Spinal cord (tissue), 10 donors: ENCODE measurements around the gene USP48. TPM values are rescaled to one million over a fixed set of nuclear protein-coding genes. Genes with fewer than 3 reads are reported as not detected.

ENCODE experiments used
- DNase-seq, 6 donors: peaks; one replicate each; pipeline versions ENCODE4 v3.0.0 to v3.0.0-alpha.2; 2013 to 2015; ENCODE audit warnings: low spot score in 6 of 6, low read depth in 4 of 6
- H3K27ac ChIP-seq: one replicate; pipeline ENCODE4 v1.5.1; 2013; ENCODE audit warnings: low read depth, low read length, control low read depth
- H3K27me3 ChIP-seq: one replicate; pipeline ENCODE4 v1.6.1; 2013; ENCODE audit warnings: low read length; ENCODE audit not compliant: control insufficient read depth, insufficient read depth
- H3K36me3 ChIP-seq: one replicate; pipeline ENCODE4 v1.6.1; 2013; ENCODE audit warnings: low read length; ENCODE audit not compliant: control insufficient read depth, insufficient read depth
- H3K4me1 ChIP-seq: one replicate; pipeline ENCODE4 v1.6.1; 2013; ENCODE audit warnings: low read length; ENCODE audit not compliant: control insufficient read depth, insufficient read depth
- H3K4me3 ChIP-seq: one replicate; pipeline ENCODE4 v1.5.1; 2013; ENCODE audit warnings: low read depth, low read length, control low read depth
- H3K9me3 ChIP-seq: one replicate; pipeline ENCODE4 v1.6.1; 2013; ENCODE audit warnings: low read length; ENCODE audit not compliant: control insufficient read depth, insufficient read depth
- WGBS: methylation state at CpG from one replicate; pipeline ENCODE4 v1.1.5; 2013; ENCODE audit warnings: missing lambda C conversion rate; ENCODE audit not compliant: insufficient coverage; 5-methylcytosine and 5-hydroxymethylcytosine counted together
- polyA plus RNA-seq, 2 donors: library from polyadenylated mRNA; unstranded; fragments of 120-200 nt; gene quantifications; one replicate each; pipeline ENCODE4 v1.2.1, GENCODE V29; 2013; ENCODE audit not compliant: insufficient read length in 2 of 2
- total RNA-seq, 2 donors: library from RNA; depleted of rRNA in 1 of 2; stranded (reverse); fragments of 120-200 nt in 1 of 2; fragments of >200 nt in 1 of 2; gene quantifications; one replicate each; pipeline versions ENCODE4 v1.2.3 to v1.2.4, GENCODE V29; 2013 to 2014
- donor health status: healthy.

USP48 gene
- total and polyA plus RNA-seq, 4 donors, result 41.0 to 76.3 (median 61.9) TPM

- Histone ChIP-seq H3K9me3 (no peaks in the 10 kb centered on the region), H3K27ac (no peak overlapping the region), H3K4me1 (no peaks in the 10 kb centered on the region), H3K27me3 (no peaks in the 10 kb centered on the region), H3K36me3 (peaks cover 62% of the 10 kb centered on the region), H3K4me3 (no peak overlapping the region)
- no peak for DNase-seq
- 100% methylated on average over 2 of the region's 2 CpGs for WGBS
Observed at GRCh38 chr1:21824926-21825325, 42.0 kb upstream of the USP48 start.

DNA sequence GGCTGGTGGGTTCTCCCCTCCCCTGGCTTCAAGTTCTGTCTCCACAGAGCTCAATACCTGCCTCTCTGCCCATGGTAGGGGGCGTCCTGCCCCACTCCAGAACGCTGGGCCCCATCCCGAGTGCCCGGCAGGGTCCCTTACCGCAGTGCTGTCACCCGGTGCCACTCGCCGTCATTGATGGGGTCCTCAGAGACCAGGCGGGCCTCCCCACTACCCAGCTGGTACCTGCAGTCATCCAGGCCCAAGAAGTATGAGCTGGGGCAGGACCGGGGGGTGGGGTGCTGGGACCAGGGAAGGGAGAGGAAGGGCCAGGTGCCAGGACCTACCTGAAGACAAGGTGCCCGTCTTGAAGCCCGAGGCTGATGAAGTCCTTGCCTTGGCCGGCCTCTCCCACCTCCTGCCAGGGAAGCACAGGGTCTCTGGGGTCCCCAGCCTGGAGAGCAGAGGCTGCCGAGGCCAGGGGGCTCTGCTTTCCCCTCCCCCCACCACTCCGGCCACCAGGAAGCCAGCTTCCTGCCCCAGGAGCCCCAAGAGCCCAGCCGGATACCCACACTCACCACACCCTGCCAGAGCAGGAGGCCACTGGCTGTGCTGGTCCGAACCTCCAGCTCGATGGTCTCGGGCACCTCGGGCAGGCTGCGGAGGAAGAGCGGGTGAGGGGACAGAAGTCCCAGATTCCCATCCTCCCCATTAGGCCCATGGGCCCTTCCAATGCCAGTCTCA is 41.2 kb upstream of the USP48 start:
- 92% methylated on average over 21 of the region's 22 CpGs for WGBS
- H3K27me3 ChIP-seq, result no peaks in the 10 kb centered on the region
- H3K4me1 ChIP-seq, result no peaks in the 10 kb centered on the region
- no peak overlapping the region for H3K27ac ChIP-seq
- H3K4me3 ChIP-seq, result no peak overlapping the region
- H3K9me3 ChIP-seq, result no peaks in the 10 kb centered on the region
- no peak for DNase-seq
- peaks cover 54% of the 10 kb centered on the region for H3K36me3 ChIP-seq

DNA sequence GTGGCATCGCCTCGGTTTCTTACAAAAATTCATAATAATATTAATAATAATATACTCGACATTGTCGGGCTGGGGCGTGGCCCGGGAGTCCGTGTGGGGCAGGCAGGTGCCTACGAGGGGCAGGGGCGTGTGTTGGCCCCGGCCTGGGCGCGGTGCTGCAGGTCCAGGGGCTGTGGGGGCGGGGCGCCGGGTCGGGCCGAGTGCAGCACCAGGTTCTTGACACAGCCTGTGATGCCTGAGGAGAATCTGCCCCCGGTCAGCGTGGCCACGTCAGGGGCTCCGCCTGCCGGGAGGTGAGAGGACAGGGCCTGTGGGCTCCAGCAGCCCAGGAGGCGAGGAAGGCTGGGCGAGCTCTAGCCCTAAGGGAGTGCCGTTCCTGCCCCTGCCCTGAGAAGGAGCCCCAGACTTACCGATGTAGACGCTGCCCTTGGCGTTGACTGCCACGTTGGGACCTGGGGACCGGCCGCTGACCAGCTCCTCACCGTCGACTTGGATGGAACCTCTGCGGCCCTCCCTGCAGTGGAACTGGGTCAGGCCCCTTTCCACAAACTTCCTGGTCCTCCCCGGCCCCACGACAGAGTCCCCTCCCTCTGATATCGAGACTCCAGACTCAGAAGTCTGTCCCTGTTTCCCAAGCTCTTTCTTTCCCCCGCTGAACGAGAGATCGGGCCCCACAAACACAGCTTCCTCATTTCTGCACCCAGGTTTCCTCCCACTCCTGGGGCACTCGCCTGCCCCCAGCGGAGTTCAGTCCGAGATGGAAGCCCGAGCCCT is 40.4 kb upstream of the USP48 start:
- no peaks in the 10 kb centered on the region for H3K27me3 ChIP-seq
- no peaks in the 10 kb centered on the region for H3K4me1 ChIP-seq
- H3K27ac ChIP-seq, result no peak overlapping the region
- H3K4me3 ChIP-seq, result no peak overlapping the region
- H3K36me3 ChIP-seq, result peaks cover 47% of the 10 kb centered on the region
- DNase-seq, result no peak
- no peaks in the 10 kb centered on the region for H3K9me3 ChIP-seq
- WGBS, result 93% methylated on average over 40 of the region's 44 CpGs

DNA sequence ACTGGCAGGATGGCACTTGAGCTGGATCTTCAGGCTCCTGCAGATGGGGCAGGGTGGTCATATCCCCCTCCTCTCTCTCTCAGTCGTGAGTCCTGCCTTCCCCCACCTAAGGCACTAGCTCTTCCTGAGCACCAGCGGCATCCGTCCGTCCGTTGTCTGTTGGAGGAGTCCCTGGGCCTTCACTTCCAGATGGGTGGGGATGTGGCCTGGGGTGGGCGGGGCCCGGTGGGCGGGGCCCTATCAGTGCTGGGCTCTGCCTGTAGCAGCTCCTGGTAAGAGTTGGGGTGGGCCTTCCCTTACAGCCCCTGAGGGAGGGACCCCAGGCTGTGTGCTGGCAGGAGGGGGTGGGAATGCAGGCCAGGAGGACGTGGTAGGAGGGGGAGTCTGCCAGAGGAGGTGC is 39.4 kb upstream of the USP48 start:
- DNase-seq, result no peak
- Histone ChIP-seq H3K36me3 (peaks cover 38% of the 10 kb centered on the region), H3K27ac (no peak overlapping the region), H3K27me3 (no peaks in the 10 kb centered on the region), H3K4me1 (no peaks in the 10 kb centered on the region), H3K9me3 (no peaks in the 10 kb centered on the region), H3K4me3 (no peak overlapping the region)
- 32% methylated on average over 4 of the region's 9 CpGs for WGBS

- H3K9me3 ChIP-seq, result no peaks in the 10 kb centered on the region
- DNase-seq, result no peak
- no peaks in the 10 kb centered on the region for H3K4me1 ChIP-seq
- no peak overlapping the region for H3K27ac ChIP-seq
- H3K4me3 ChIP-seq, result no peak overlapping the region
- peaks cover 34% of the 10 kb centered on the region for H3K36me3 ChIP-seq
- 90% methylated on average over 11 of the region's 11 CpGs for WGBS
- H3K27me3 ChIP-seq, result no peaks in the 10 kb centered on the region
Observed at GRCh38 chr1:21821385-21822019, 38.6 kb upstream of the USP48 start.

DNA sequence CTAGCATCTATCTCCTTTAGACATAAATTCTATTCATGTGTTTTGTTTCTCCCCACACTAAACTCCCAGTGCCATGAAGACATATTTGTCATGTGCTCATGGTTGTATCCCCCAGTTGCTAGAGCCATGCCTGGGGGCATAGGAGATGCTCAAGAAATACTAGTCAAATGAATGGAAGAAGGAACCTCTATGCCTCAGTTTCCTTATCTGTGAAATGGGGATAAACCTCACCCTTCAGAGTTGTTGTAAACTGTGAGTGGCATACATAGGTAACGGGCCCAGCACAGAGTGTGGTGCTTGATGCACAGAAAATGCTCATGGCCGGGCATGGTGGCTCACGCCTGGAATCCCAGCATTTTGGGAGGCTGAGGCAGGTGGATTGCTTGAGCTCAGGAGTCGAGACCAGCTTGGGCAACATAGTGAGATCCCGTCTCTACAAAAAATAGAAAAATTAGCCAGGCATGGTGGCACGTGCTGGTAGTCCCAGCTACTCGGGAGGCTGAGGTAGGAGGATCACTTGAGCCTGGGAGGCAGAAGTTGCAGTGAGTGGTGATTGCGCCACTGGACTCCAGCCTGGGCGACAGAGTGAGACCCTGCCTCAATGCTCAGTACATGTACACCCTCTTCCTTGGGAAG is 37.8 kb upstream of the USP48 start:
- Histone ChIP-seq H3K27ac (no peak overlapping the region), H3K36me3 (peaks cover 34% of the 10 kb centered on the region), H3K4me3 (no peak overlapping the region), H3K9me3 (no peaks in the 10 kb centered on the region), H3K4me1 (no peaks in the 10 kb centered on the region), H3K27me3 (no peaks in the 10 kb centered on the region)
- DNase-seq, result no peak
- 93% methylated on average over 8 of the region's 9 CpGs for WGBS

- peaks cover 7% of the 10 kb centered on the region for H3K27me3 ChIP-seq
- H3K27ac ChIP-seq, result no peak overlapping the region
- H3K4me1 ChIP-seq, result peaks cover 9% of the 10 kb centered on the region
- no peak overlapping the region for H3K4me3 ChIP-seq
- peaks cover 22% of the 10 kb centered on the region for H3K36me3 ChIP-seq
- 63% methylated on average over 1 of the region's 10 CpGs for WGBS
- no peaks in the 10 kb centered on the region for H3K9me3 ChIP-seq
- DNase-seq, result no peak
Observed at GRCh38 chr1:21818656-21819055, 35.7 kb upstream of the USP48 start.

- WGBS, result 86% methylated on average over 7 of the region's 8 CpGs
- peaks cover 16% of the 10 kb centered on the region for H3K4me1 ChIP-seq
- no peak overlapping the region for H3K27ac ChIP-seq
- DNase-seq, result no peak
- no peaks in the 10 kb centered on the region for H3K9me3 ChIP-seq
- H3K36me3 ChIP-seq, result peaks cover 4% of the 10 kb centered on the region
- H3K27me3 ChIP-seq, result peaks cover 13% of the 10 kb centered on the region
- no peak overlapping the region for H3K4me3 ChIP-seq
Observed at GRCh38 chr1:21816602-21817302, 33.8 kb upstream of the USP48 start.

- no peaks in the 10 kb centered on the region for H3K9me3 ChIP-seq
- WGBS, result 85% methylated on average over 11 of the region's 12 CpGs
- peaks cover 13% of the 10 kb centered on the region for H3K27me3 ChIP-seq
- no peak overlapping the region for H3K27ac ChIP-seq
- peaks cover 17% of the 10 kb centered on the region for H3K4me1 ChIP-seq
- DNase-seq, result no peak
- H3K4me3 ChIP-seq, result no peak overlapping the region
- no peaks in the 10 kb centered on the region for H3K36me3 ChIP-seq
Observed at GRCh38 chr1:21815724-21816321, 32.9 kb upstream of the USP48 start.
